Measurements from ENCODE around the gene UBXN4. TPM values are rescaled to one million over a fixed set of nuclear protein-coding genes. Genes with fewer than 3 reads are reported as not detected.

Gene UBXN4
- total RNA-seq, 2 experiments from 2014 or later, result 90.5 to 105 TPM

DNA sequence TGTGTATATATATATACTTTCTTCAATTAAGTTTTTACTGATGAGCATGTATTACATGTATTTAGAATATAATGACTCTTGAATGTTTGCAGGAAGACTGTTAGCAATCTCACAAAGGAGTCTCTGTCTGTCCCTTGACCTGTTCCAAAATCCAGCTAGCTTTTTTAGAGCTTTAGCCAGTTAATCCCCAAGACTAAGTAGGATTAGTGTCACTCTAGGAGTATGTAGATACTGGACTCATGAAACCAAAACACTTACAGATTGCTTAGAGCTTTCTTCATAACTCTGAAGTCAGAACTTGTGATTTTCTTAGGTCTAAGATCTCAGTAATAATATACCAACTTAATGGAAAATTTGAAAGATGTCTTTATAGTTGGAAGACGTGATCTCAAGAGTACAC is 2.2 kb downstream of the UBXN4 start:
- H3K4me3 Mint-ChIP-seq, result peak overlapping the region; percentile 65
- H3K27me3 Mint-ChIP-seq, result no peaks in the 10 kb centered on the region
- ATAC-seq, result no peak
- ChIA-PET CTCF (interaction anchor here (1.1 to 5.4 kb wide), 4 partner anchors 25 to 740 kb away, joined by 3 to 35 read pairs (median 4); no protein-coding TSS in a partner anchor), POLR2A (interaction anchor here (0.9 to 1.3 kb wide), 2 partner anchors 19 to 132 kb away, joined by 3 read pairs; no protein-coding TSS in a partner anchor)
- no peaks in the 10 kb centered on the region for H3K9me3 Mint-ChIP-seq
- H3K27ac Mint-ChIP-seq, result peak overlapping the region; percentile 67
- TF ChIP-seq, protein P1, sequence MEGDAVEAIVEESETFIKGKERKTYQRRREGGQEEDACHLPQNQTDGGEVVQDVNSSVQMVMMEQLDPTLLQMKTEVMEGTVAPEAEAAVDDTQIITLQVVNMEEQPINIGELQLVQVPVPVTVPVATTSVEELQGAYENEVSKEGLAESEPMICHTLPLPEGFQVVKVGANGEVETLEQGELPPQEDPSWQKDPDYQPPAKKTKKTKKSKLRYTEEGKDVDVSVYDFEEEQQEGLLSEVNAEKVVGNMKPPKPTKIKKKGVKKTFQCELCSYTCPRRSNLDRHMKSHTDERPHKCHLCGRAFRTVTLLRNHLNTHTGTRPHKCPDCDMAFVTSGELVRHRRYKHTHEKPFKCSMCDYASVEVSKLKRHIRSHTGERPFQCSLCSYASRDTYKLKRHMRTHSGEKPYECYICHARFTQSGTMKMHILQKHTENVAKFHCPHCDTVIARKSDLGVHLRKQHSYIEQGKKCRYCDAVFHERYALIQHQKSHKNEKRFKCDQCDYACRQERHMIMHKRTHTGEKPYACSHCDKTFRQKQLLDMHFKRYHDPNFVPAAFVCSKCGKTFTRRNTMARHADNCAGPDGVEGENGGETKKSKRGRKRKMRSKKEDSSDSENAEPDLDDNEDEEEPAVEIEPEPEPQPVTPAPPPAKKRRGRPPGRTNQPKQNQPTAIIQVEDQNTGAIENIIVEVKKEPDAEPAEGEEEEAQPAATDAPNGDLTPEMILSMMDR (IDR thresholded peaks at IDR 0.05), result no peak
- no peak for DNase-seq
- intact Hi-C loops (cut with micrococcal nuclease), result no loop called here
- peaks cover 38% of the 10 kb centered on the region for H3K4me1 Mint-ChIP-seq (ENCODE audit: low read depth)
- peaks cover 32% of the 10 kb centered on the region for H3K36me3 Mint-ChIP-seq (ENCODE audit: low read depth)

DNA sequence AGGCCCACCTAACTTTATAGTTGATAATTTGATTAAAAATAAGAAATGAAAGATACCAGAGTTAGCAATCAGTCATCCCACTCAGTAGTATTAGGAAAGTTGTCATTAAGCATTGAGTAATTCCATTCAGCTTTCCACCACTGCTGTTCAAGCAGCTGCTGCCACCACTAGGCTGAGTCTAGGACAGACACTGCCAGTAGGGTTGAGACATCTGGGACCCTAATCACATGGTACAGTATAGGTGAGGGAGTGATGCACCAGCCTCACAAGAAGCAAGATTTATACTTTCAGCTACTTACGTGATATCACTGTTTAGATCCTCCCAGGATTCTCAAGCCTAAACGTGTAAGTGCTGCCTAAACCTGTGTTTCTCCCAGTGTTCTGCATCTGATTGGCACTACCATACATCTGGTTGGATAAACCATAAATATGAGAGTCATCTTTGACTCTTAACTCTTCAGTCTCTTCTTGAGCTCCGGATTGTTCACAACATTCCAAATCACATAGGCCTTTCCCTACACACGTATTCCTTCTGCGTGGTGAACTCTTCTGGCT is 3.2 kb downstream of the UBXN4 start:
- H3K27me3 Mint-ChIP-seq, result no peaks in the 10 kb centered on the region
- CTCF ChIA-PET, result interaction anchor here (1.2 to 5.4 kb wide), 4 partner anchors 13 to 641 kb away, joined by 3 to 35 read pairs (median 6); no protein-coding TSS in a partner anchor
- H3K4me1 Mint-ChIP-seq (ENCODE audit: low read depth), result peaks cover 42% of the 10 kb centered on the region
- intact Hi-C loops (cut with micrococcal nuclease), result no loop called here
- H3K9me3 Mint-ChIP-seq, result no peaks in the 10 kb centered on the region
- H3K27ac Mint-ChIP-seq, result peak overlapping the region; percentile 67
- DNase-seq (peak; percentile 55), ATAC-seq (no peak)
- H3K36me3 Mint-ChIP-seq (ENCODE audit: low read depth), result peaks cover 36% of the 10 kb centered on the region
- H3K4me3 Mint-ChIP-seq, result peak overlapping the region; percentile 65
- TF ChIP-seq, protein P1 (IDR thresholded peaks at IDR 0.05), result no peak
- POLR2A ChIA-PET, result interaction anchor here (1.3 kb wide), 1 partner anchor 18 kb away, joined by 3 read pairs; no protein-coding TSS in a partner anchor

DNA sequence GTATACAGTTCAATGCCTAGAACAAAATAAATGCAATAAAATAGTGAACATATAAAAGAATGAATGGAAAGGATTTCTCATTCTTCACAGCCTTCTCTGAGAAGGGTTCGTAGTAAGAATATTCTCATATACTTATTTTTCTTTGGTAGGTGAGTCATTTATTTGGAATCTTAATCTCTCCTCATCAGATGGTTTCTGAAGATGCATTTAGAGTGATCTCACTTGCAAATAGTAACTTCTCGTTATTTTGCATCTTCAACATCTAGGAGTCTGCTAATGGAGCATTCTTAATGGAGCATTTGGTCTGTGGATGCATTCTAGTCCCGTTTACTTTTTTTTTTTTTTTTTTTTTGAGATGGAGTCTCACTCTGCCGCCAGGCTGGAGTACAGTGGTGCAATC is 3.9 kb downstream of the UBXN4 start:
- POLR2A ChIA-PET, result no interaction called here
- Mint-ChIP-seq H3K4me1 (ENCODE audit: low read depth) (peaks cover 43% of the 10 kb centered on the region), H3K27me3 (no peaks in the 10 kb centered on the region), H3K27ac (no peak overlapping the region), H3K36me3 (ENCODE audit: low read depth) (peaks cover 38% of the 10 kb centered on the region), H3K9me3 (no peaks in the 10 kb centered on the region), H3K4me3 (no peak overlapping the region)
- CTCF ChIA-PET, result interaction anchor here (1.2 to 5.4 kb wide), 3 partner anchors 13 to 640 kb away, joined by 3 to 35 read pairs (median 8); no protein-coding TSS in a partner anchor
- intact Hi-C loops (cut with micrococcal nuclease), result no loop called here
- ATAC-seq (no peak), DNase-seq (no peak)
- TF ChIP-seq, protein P1 (IDR thresholded peaks at IDR 0.05), result no peak

DNA sequence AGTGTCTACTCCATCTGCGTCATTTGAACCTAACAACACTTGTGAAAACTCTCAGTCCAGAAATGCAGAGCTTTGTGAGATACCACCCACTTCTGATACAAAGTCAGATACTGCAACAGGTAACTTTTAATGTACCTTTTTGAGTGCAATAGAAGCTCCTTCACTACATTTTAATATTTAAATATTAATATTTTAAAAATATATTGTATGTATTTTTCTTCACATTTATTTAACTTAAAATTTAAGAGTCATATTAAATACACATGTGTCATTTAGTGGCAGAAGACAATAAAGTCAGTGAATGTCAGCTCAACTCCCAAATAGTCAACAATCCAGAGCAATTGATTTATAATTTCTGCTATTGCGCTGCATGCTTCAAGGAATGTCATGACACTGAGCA is 13.9 kb downstream of the UBXN4 start:
- POLR2A ChIA-PET, result interaction anchor here (0.7 to 1.2 kb wide), 2 partner anchors 81 to 120 kb away, joined by 3 to 5 read pairs; partner anchors contain the start of genes LCT and MCM6
- H3K4me3 Mint-ChIP-seq, result no peak overlapping the region
- H3K36me3 Mint-ChIP-seq (ENCODE audit: low read depth), result peaks cover 57% of the 10 kb centered on the region
- no peak for ATAC-seq
- H3K27ac Mint-ChIP-seq, result no peak overlapping the region
- TF ChIP-seq, protein P1 (IDR thresholded peaks at IDR 0.05), result no peak
- no peaks in the 10 kb centered on the region for H3K27me3 Mint-ChIP-seq
- no peak for DNase-seq
- H3K4me1 Mint-ChIP-seq (ENCODE audit: low read depth), result peaks cover 6% of the 10 kb centered on the region
- H3K9me3 Mint-ChIP-seq, result peaks cover 9% of the 10 kb centered on the region
- CTCF ChIA-PET, result interaction anchor here (0.7 to 2.9 kb wide), 4 partner anchors 14 to 46 kb away, joined by 3 to 20 read pairs (median 4); no protein-coding TSS in a partner anchor
- intact Hi-C loops (cut with micrococcal nuclease), result no loop called here

DNA sequence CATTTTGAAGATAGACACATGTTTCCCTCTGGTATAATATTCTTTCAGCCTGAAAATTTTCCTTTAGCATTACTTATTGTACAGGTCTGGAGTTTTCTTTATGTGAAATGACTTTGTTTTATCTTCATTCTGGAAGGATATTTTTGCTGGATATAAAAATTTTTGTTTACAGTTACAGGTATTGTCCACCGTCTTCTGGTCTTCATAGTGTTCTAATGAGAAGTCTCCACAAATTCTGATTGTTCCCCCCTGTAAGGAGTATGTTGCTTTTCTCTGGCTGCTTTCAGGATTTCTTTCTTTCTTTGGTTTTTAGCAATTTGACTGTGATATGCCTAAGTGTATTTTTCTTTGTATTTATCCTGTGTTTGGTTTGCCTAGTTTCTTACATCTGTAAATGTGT is 15.0 kb downstream of the UBXN4 start:
- ATAC-seq (no peak), DNase-seq (no peak)
- CTCF ChIA-PET, result interaction anchor here (0.9 to 2.9 kb wide), 2 partner anchors 13 to 40 kb away, joined by 4 to 20 read pairs; no protein-coding TSS in a partner anchor
- H3K27ac Mint-ChIP-seq, result no peak overlapping the region
- TF ChIP-seq, protein P1 (IDR thresholded peaks at IDR 0.05), result no peak
- POLR2A ChIA-PET, result interaction anchor here (0.8 to 1.2 kb wide), 2 partner anchors 97 to 119 kb away, joined by 3 to 5 read pairs; partner anchors contain the start of gene MCM6
- H3K4me1 Mint-ChIP-seq (ENCODE audit: low read depth), result peaks cover 11% of the 10 kb centered on the region
- H3K9me3 Mint-ChIP-seq, result peaks cover 9% of the 10 kb centered on the region
- intact Hi-C loops (cut with micrococcal nuclease), result no loop called here
- no peaks in the 10 kb centered on the region for H3K27me3 Mint-ChIP-seq
- H3K4me3 Mint-ChIP-seq, result no peak overlapping the region
- H3K36me3 Mint-ChIP-seq (ENCODE audit: low read depth), result peaks cover 61% of the 10 kb centered on the region
